BJ (cell line): ENCODE data around the gene KRTAP12-1. TPM values are rescaled to one million over a fixed set of nuclear protein-coding genes. Genes with fewer than 3 reads are reported as not detected.

Source experiments
- CTCF ChIA-PET: fragments of 350-600 bp; formaldehyde crosslinking; extraction: SDS; loops from one replicate; lab custom pipeline; 2021; ENCODE audit warnings: antibody characterized with exemption, inconsistent platforms; lab: Yijun Ruan, JAX
- POLR2A ChIA-PET: fragments of 300-600 bp; sonication (Branson Sonifier 250); formaldehyde crosslinking; extraction: SDS; loops from one replicate; lab custom pipeline; 2021; ENCODE audit warnings: antibody characterized with exemption; lab: Charles Lee
- DNase-seq: peaks from one replicate; pipeline ENCODE4 v3.0.0-alpha.2; 2011; ENCODE audit warnings: low read depth
- H3K27me3 ChIP-seq: 2 replicates; pipeline ENCODE4 v1.6.0; 2011; ENCODE audit warnings: low read length; ENCODE audit not compliant: control insufficient read depth, insufficient read depth
- H3K36me3 ChIP-seq: 2 replicates; pipeline ENCODE4 v1.5.1; 2011; ENCODE audit warnings: low read length; ENCODE audit not compliant: control insufficient read depth, insufficient read depth
- H3K4me3 ChIP-seq: 2 replicates; pipeline ENCODE4 v1.5.1; 2011; ENCODE audit warnings: low read depth, mild to moderate bottlenecking, control low read depth, low read length
- CTCF ChIP-seq: IDR thresholded peaks from 2 replicates; pipeline ENCODE4 v1.5.1; 2011; ENCODE audit warnings: low read depth, mild to moderate bottlenecking, control low read depth, inconsistent platforms, low read length, moderate library complexity; ENCODE audit not compliant: insufficient read depth
- polyA plus RNA-seq: library from polyadenylated mRNA; depleted of rRNA; stranded (reverse); fragments of >200 nt; gene quantifications from 2 replicates; pipeline ENCODE4 v1.2.3, GENCODE V29; 2011

KRTAP12-1 gene
- polyA plus RNA-seq, 1 experiment, result not detected

- no peak overlapping the region for H3K4me3 ChIP-seq
- TF ChIP-seq CTCF, result no peak
- no peak for DNase-seq
- peaks cover 12% of the 10 kb centered on the region for H3K27me3 ChIP-seq
- ChIA-PET POLR2A (no interaction called here), CTCF (interaction anchor here (0.6 kb wide), 1 partner anchor 384 kb away, joined by 3 read pairs; no protein-coding TSS in a partner anchor)
- no peaks in the 10 kb centered on the region for H3K36me3 ChIP-seq
These were observed 45.8 kb upstream of the KRTAP12-1 start for GRCh38 chr21:44727757-44728156.

DNA sequence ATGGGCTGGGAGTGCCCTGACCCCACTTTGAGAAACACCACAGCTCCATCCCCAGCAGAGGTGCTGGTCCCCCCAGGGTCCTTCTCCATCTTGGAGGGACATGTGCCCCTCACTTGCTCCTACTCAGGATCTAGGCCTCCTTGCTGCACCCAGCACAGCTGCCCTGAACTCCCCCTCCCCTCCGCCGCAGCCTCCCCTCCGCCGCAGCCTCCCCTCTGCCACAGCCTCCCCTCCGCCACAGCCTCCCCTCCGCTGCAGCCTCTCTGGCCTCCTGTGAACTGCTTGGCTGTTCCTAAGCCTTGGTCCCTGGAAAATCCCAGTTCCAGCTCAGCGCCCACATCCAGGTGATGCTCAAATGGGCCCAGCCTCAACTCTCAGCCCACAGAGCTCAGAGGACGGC, 45.4 kb upstream of the KRTAP12-1 start:
- TF ChIP-seq CTCF, result no peak
- no peaks in the 10 kb centered on the region for H3K36me3 ChIP-seq
- CTCF ChIA-PET, result no interaction called here
- peaks cover 13% of the 10 kb centered on the region for H3K27me3 ChIP-seq
- POLR2A ChIA-PET, result no interaction called here
- no peak overlapping the region for H3K4me3 ChIP-seq
- DNase-seq, result no peak

- ChIA-PET POLR2A (no interaction called here), CTCF (no interaction called here)
- no peak for DNase-seq
- no peak for TF ChIP-seq CTCF
- Histone ChIP-seq H3K36me3 (no peaks in the 10 kb centered on the region), H3K4me3 (no peak overlapping the region), H3K27me3 (peaks cover 13% of the 10 kb centered on the region)
These were observed 44.9 kb upstream of the KRTAP12-1 start for GRCh38 chr21:44726826-44727225.

GRCh38 chr21:44724926-44725325, 43.0 kb upstream of the KRTAP12-1 start:
- Histone ChIP-seq H3K36me3 (no peaks in the 10 kb centered on the region), H3K27me3 (peaks cover 10% of the 10 kb centered on the region), H3K4me3 (no peak overlapping the region)
- CTCF ChIA-PET, result no interaction called here
- POLR2A ChIA-PET, result no interaction called here
- no peak for DNase-seq
- TF ChIP-seq CTCF, result no peak

DNA sequence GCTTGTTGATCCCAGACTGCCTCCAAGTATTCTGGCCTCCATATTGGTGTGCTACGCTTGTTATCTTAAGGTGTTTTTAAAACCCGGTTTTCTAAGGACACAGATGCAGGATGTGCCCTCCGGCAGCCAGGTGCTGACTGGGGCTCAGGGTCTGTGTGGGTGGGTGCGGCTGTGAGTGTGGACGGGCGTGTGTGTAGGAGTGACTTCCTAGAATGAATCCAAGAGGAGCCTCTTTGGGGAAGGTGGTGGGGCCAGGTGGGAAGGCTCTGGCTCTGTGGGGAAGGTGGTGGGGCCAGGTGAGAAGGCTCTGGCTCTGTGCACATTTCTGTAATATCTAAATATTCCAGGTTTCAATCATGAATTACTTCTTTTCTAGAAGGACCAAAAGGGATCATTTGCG, 42.2 kb upstream of the KRTAP12-1 start:
- no peak overlapping the region for H3K4me3 ChIP-seq
- DNase-seq, result no peak
- no peaks in the 10 kb centered on the region for H3K36me3 ChIP-seq
- ChIA-PET POLR2A (no interaction called here), CTCF (no interaction called here)
- H3K27me3 ChIP-seq, result peaks cover 10% of the 10 kb centered on the region
- TF ChIP-seq CTCF, result no peak
